Esophagus squamous epithelium (tissue), 4 donors: ENCODE data around the gene LPP.

Experiments used
- CTCF ChIP-seq, 6 experiments: fragments of 450-650 bp in 4 of 6; fragments of 200-600 bp in 2 of 6; sonication (generic) in 2 of 6; IDR thresholded peaks; one replicate each; pipeline ENCODE4 v1.5.1; 2016 to 2019; ENCODE audit warnings: antibody characterized with exemption in 6 of 6, mild to moderate bottlenecking in 4 of 6, moderate library complexity in 4 of 6
- POLR2A ChIP-seq, 4 donors: fragments of 450-650 bp; IDR thresholded peaks; one replicate each; pipeline ENCODE4 v1.6.1; 2017; ENCODE audit warnings: antibody characterized with exemption in 4 of 4, mild to moderate bottlenecking in 4 of 4, moderate library complexity in 3 of 4

GRCh38 chr3:188574885-188575284, 420.9 kb downstream of the LPP start:
- TF ChIP-seq CTCF (IDR thresholded peaks at IDR 0.05) (no peak), POLR2A (IDR thresholded peaks at IDR 0.05) (no peak)
